ENCODE measurements around the gene NCF2.

The NCF2 gene

DNA sequence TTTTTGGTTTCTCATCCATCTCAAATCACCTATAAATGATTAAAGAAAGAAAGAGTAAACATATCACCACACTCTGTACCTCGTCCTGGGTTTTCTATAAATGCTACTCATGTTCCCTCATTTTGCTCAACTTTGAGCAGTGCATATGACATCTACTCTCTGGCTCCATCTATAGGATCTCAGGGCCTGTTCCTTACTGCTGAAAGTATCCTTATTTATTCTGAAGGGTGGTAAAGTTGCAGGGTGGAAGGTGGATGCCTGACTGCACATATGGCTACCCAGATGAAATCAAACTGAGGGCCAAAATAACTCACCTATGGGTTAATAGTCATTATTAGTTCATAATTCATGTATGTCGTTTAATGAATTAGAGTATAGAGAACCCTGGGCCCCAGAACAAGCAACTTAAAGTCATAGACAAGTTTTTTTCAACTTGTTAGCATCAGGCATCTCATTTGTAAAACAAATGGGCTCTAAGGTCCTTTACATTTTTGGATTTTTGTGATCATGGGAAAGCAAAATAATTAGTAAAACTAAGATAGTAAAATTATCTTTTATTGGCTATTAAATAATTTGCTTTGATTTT lies 46.5 kb downstream of the NCF2 start:
- no peaks in the 10 kb centered on the region for H3K9me3 ChIP-seq (ENCODE audit: control insufficient read depth, low read length)
- WGBS, 2 experiments = 77 to 92% methylated on average over 2 of the region's 2 CpGs
- peaks cover 37% of the 10 kb centered on the region for H3K36me3 ChIP-seq (ENCODE audit: control insufficient read depth, insufficient read depth, low read length)
- H3K4me1 ChIP-seq (ENCODE audit: control insufficient read depth, insufficient read depth, low read length) = peaks cover 9% of the 10 kb centered on the region
- H3K27me3 ChIP-seq (ENCODE audit: control insufficient read depth, insufficient read depth, low read length, poor library complexity, severe bottlenecking) = no peaks in the 10 kb centered on the region
- no peak overlapping the region for H3K4me3 ChIP-seq (ENCODE audit: insufficient read depth, low read depth, low read length)
- no peak overlapping the region for H3K27ac ChIP-seq (ENCODE audit: insufficient read depth, low read depth, low read length, poor library complexity, severe bottlenecking)

DNA sequence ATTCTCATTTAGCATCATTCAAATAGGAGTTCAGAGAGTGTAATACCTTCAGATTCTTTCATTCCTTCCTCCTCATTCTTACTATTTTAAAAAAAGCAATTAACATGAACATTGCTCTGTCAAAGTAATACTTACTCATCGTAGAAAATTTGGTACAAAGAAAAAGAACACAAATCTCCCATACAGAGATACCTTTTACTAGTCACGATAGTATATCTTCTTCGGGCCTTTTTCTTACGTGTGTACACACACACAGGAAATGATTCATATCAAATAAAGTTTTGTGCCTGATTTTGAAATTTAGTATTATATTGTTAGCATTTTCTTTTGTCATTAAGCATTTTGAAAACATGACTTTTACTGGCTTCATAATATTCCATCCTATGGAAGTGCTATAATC lies 52.9 kb downstream of the NCF2 start:
- peaks cover 47% of the 10 kb centered on the region for H3K36me3 ChIP-seq (ENCODE audit: control insufficient read depth, insufficient read depth, low read length)
- no peak overlapping the region for H3K4me3 ChIP-seq (ENCODE audit: insufficient read depth, low read depth, low read length)
- H3K27me3 ChIP-seq (ENCODE audit: control insufficient read depth, insufficient read depth, low read length, poor library complexity, severe bottlenecking) = no peaks in the 10 kb centered on the region
- H3K27ac ChIP-seq (ENCODE audit: insufficient read depth, low read depth, low read length, poor library complexity, severe bottlenecking) = no peak overlapping the region
- no peaks in the 10 kb centered on the region for H3K4me1 ChIP-seq (ENCODE audit: control insufficient read depth, insufficient read depth, low read length)
- no peaks in the 10 kb centered on the region for H3K9me3 ChIP-seq (ENCODE audit: control insufficient read depth, low read length)
- WGBS, 2 experiments = 98 to 99% methylated on average over 3 to 4 of the region's 4 CpGs

DNA sequence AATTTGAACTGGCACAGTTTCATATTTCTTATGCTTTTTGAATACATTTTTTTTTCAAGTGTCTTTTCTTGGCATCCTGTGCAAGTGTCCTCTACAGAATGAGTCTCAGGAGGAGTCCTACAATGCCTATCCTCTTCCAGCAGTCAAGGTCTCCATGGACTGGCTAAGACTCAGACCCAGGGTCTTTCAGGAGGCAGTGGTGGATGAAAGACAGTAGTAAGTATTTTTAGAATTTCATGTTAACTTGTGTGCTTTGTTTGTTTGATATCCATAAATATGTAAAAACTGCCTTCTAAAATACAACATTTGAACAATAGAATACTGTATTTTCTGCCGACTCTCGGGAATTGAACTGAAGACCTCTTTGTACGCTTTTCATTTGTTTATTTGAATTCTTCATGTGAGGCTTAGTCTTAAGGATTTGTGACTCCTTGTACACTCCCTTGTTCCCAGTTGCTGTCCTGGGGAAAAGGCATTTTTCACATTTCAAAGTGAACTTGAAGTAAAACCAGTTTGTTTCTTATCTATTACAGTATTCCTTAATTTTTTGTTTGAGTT lies 56.6 kb downstream of the NCF2 start:
- 91 to 96% methylated on average over 3 of the region's 3 CpGs for WGBS, 2 experiments
- Histone ChIP-seq H3K27me3 (ENCODE audit: control insufficient read depth, insufficient read depth, low read length, poor library complexity, severe bottlenecking) (no peaks in the 10 kb centered on the region), H3K9me3 (ENCODE audit: control insufficient read depth, low read length) (no peaks in the 10 kb centered on the region), H3K4me3 (ENCODE audit: insufficient read depth, low read depth, low read length) (no peak overlapping the region), H3K27ac (ENCODE audit: insufficient read depth, low read depth, low read length, poor library complexity, severe bottlenecking) (no peak overlapping the region), H3K36me3 (ENCODE audit: control insufficient read depth, insufficient read depth, low read length) (peaks cover 28% of the 10 kb centered on the region), H3K4me1 (ENCODE audit: control insufficient read depth, insufficient read depth, low read length) (no peaks in the 10 kb centered on the region)

DNA sequence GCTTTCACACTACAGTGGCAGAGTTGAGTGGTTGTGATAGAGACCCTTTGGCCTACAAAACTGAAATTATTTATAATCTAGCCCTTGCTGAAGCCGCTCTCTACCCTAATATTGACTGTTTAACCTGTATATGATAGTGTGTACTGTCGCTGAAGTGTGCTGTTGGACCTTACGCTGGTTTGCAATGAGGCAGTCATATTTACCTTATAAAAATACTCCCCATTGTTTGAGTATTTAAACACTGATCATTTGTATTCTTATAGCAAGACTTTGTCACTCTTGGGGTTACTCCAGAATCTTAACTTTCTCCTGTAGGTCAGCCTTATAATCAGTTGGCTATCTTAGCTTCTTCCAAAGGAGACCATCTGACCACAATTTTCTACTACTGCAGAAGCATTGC lies 61.7 kb downstream of the NCF2 start:
- Histone ChIP-seq H3K27ac (ENCODE audit: insufficient read depth, low read depth, low read length, poor library complexity, severe bottlenecking) (no peak overlapping the region), H3K9me3 (ENCODE audit: control insufficient read depth, low read length) (no peaks in the 10 kb centered on the region), H3K27me3 (ENCODE audit: control insufficient read depth, insufficient read depth, low read length, poor library complexity, severe bottlenecking) (no peaks in the 10 kb centered on the region), H3K4me1 (ENCODE audit: control insufficient read depth, insufficient read depth, low read length) (no peaks in the 10 kb centered on the region), H3K4me3 (ENCODE audit: insufficient read depth, low read depth, low read length) (no peak overlapping the region), H3K36me3 (ENCODE audit: control insufficient read depth, insufficient read depth, low read length) (peaks cover 15% of the 10 kb centered on the region)
- 100% methylated on average over 1 to 2 of the region's 3 CpGs for WGBS, 2 experiments

DNA sequence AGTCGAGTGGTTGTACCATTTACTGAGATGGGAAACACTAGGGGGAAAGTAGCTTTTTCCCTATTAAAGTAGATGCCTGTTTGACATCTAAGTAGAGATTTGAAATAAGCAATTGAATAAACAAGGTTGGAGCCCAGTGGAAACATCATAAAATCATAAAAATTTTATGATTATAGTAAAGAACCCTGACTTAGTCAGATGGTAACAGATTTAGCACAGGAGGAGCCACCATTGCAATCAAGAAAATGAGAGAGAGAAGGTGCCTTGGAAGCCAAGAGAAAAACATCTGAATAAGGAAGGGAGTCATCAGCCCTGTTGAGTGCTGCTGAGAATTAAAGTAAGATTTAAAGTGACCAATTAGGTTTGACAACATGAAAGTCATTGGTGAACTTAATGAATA lies 68.2 kb downstream of the NCF2 start:
- 91 to 96% methylated on average over 1 of the region's 1 CpG for WGBS, 2 experiments
- Histone ChIP-seq H3K27ac (ENCODE audit: insufficient read depth, low read depth, low read length, poor library complexity, severe bottlenecking) (no peak overlapping the region), H3K4me3 (ENCODE audit: insufficient read depth, low read depth, low read length) (no peak overlapping the region), H3K27me3 (ENCODE audit: control insufficient read depth, insufficient read depth, low read length, poor library complexity, severe bottlenecking) (no peaks in the 10 kb centered on the region), H3K36me3 (ENCODE audit: control insufficient read depth, insufficient read depth, low read length) (peaks cover 19% of the 10 kb centered on the region), H3K4me1 (ENCODE audit: control insufficient read depth, insufficient read depth, low read length) (no peaks in the 10 kb centered on the region), H3K9me3 (ENCODE audit: control insufficient read depth, low read length) (no peaks in the 10 kb centered on the region)

DNA sequence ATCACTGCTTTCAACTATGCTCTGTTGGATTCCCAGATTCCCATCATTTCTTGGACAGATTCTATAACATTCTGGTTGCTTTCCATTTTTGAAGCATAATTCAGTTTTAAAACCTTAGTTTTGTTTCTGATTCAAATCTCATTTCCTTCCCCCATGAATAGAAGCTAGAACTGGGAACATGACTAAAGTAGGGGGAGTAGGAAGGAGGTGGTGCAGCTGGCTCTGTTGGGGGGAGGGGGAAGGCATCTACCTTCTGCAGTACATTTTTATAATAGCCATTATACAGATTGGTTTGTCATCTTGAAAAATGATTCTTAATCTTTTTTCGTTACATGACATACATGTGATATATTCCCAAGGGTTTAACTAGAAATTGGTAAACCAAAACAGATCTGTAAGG lies 69.9 kb downstream of the NCF2 start:
- H3K4me3 ChIP-seq (ENCODE audit: insufficient read depth, low read depth, low read length) = no peak overlapping the region
- H3K4me1 ChIP-seq (ENCODE audit: control insufficient read depth, insufficient read depth, low read length) = no peaks in the 10 kb centered on the region
- peaks cover 15% of the 10 kb centered on the region for H3K36me3 ChIP-seq (ENCODE audit: control insufficient read depth, insufficient read depth, low read length)
- H3K27ac ChIP-seq (ENCODE audit: insufficient read depth, low read depth, low read length, poor library complexity, severe bottlenecking) = no peak overlapping the region
- no peaks in the 10 kb centered on the region for H3K9me3 ChIP-seq (ENCODE audit: control insufficient read depth, low read length)
- WGBS, 2 experiments = 100% methylated on average over 1 of the region's 1 CpG; no CpG with 5 or more reads in 1 of the 2 experiments
- H3K27me3 ChIP-seq (ENCODE audit: control insufficient read depth, insufficient read depth, low read length, poor library complexity, severe bottlenecking) = no peaks in the 10 kb centered on the region

DNA sequence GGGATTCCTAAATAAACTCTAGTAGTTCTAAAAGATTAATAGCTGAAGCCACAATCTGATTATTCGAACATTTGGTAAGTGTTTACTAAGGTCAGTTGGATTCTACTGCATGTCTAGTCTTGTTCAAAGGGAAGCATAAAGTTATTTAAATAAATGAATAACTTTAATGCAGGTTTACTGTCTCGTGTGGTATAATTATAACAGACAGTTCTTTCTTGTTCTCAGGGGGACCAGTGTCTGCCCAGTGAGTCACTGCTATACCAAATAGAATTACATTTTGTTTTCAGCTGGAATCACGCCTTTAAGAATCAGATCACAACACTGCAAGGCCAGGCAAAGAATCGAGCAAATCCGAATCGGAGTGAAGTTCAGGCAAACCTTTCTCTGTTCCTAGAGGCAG lies 72.9 kb downstream of the NCF2 start:
- Histone ChIP-seq H3K36me3 (ENCODE audit: control insufficient read depth, insufficient read depth, low read length) (peaks cover 15% of the 10 kb centered on the region), H3K4me3 (ENCODE audit: insufficient read depth, low read depth, low read length) (no peak overlapping the region), H3K27me3 (ENCODE audit: control insufficient read depth, insufficient read depth, low read length, poor library complexity, severe bottlenecking) (no peaks in the 10 kb centered on the region), H3K27ac (ENCODE audit: insufficient read depth, low read depth, low read length, poor library complexity, severe bottlenecking) (no peak overlapping the region), H3K9me3 (ENCODE audit: control insufficient read depth, low read length) (no peaks in the 10 kb centered on the region), H3K4me1 (ENCODE audit: control insufficient read depth, insufficient read depth, low read length) (no peaks in the 10 kb centered on the region)
- WGBS, 2 experiments = 91 to 97% methylated on average over 5 to 6 of the region's 6 CpGs

DNA sequence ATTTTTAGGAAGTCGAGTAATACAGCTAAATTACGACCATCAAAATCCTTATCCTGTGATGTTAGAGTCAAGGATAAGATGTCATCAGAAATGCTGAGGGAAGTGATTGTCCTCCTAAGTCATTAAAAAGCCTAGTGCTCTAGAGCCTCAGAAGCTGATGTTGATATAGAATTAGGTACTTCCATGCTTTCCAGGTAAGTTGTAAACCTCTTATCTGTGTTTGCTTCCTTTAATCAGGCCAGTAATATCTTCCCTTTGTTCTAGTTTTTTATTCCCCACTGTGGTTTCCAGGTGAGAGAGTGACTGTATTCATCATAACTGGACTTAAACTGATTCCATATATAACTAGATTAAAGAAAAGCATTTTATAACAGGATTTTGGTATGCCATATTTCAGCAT lies 73.5 kb downstream of the NCF2 start:
- Histone ChIP-seq H3K4me1 (ENCODE audit: control insufficient read depth, insufficient read depth, low read length) (no peaks in the 10 kb centered on the region), H3K9me3 (ENCODE audit: control insufficient read depth, low read length) (no peaks in the 10 kb centered on the region), H3K4me3 (ENCODE audit: insufficient read depth, low read depth, low read length) (no peak overlapping the region), H3K36me3 (ENCODE audit: control insufficient read depth, insufficient read depth, low read length) (peaks cover 15% of the 10 kb centered on the region), H3K27me3 (ENCODE audit: control insufficient read depth, insufficient read depth, low read length, poor library complexity, severe bottlenecking) (no peaks in the 10 kb centered on the region), H3K27ac (ENCODE audit: insufficient read depth, low read depth, low read length, poor library complexity, severe bottlenecking) (no peak overlapping the region)
- WGBS, 2 experiments = 94 to 97% methylated on average over 2 of the region's 2 CpGs

DNA sequence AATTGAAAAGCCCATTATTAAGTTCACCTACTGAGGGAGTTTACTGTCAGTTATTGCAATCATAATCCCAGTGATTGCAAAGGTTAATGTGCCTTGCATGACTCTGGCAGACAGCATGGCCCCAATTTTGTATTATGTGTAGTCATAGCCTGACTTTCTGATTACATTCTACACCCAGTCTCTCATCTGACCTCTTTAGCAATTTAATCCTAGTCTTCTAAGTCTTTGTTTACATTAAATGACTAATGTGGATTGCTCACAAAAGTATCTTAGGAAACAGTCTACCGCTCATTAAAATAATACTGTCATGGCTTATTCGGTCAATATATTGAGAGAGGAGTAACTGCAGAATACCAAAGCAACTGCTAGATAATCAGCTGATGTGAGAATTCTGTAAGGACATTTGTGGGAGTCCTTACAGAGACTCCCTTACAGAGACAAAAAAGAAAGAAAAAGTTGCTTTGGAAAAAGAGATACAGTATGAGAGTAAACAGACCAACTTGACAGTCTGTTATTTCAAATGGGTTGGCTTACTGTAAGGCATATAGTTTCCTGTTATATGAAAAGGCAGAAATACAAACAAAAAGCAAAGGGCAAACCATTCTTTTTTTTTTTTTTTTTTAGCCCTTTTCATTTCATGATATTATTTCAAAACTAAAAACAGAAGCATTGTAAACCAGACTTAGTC lies 75.1 kb downstream of the NCF2 start:
- Histone ChIP-seq H3K4me1 (ENCODE audit: control insufficient read depth, insufficient read depth, low read length) (no peaks in the 10 kb centered on the region), H3K4me3 (ENCODE audit: insufficient read depth, low read depth, low read length) (no peak overlapping the region), H3K36me3 (ENCODE audit: control insufficient read depth, insufficient read depth, low read length) (peaks cover 10% of the 10 kb centered on the region), H3K27ac (ENCODE audit: insufficient read depth, low read depth, low read length, poor library complexity, severe bottlenecking) (no peak overlapping the region), H3K9me3 (ENCODE audit: control insufficient read depth, low read length) (no peaks in the 10 kb centered on the region), H3K27me3 (ENCODE audit: control insufficient read depth, insufficient read depth, low read length, poor library complexity, severe bottlenecking) (no peaks in the 10 kb centered on the region)
- WGBS, 2 experiments = 96 to 97% methylated on average over 2 of the region's 2 CpGs

DNA sequence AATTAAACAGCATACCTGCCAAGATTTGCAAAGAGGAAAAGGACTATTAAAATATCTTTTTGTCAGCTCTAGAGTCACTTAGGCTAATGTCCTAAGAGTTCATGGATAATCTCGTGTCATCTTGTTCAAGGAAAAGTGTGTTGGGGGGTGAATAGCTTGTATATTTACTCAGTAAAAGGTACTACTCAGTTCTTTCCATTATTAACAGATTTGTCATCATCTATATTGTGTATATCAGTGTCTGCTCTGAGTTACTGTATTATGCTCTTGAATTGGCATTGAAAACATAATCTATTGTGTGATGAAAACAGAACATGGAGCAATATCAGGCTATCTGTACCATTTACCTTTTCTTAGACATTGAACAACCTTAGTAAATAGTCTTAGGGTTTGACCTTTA lies 76.0 kb downstream of the NCF2 start:
- H3K4me1 ChIP-seq (ENCODE audit: control insufficient read depth, insufficient read depth, low read length) = no peaks in the 10 kb centered on the region
- no peak overlapping the region for H3K27ac ChIP-seq (ENCODE audit: insufficient read depth, low read depth, low read length, poor library complexity, severe bottlenecking)
- peaks cover 9% of the 10 kb centered on the region for H3K36me3 ChIP-seq (ENCODE audit: control insufficient read depth, insufficient read depth, low read length)
- WGBS, 2 experiments = 100% methylated on average over 1 of the region's 1 CpG; no CpG with 5 or more reads in 1 of the 2 experiments
- no peaks in the 10 kb centered on the region for H3K27me3 ChIP-seq (ENCODE audit: control insufficient read depth, insufficient read depth, low read length, poor library complexity, severe bottlenecking)
- H3K9me3 ChIP-seq (ENCODE audit: control insufficient read depth, low read length) = no peaks in the 10 kb centered on the region
- no peak overlapping the region for H3K4me3 ChIP-seq (ENCODE audit: insufficient read depth, low read depth, low read length)

Measured in ectodermal cell (in vitro differentiated cells).